GM19023 (cell line): ENCODE measurements around the gene HSPBP1.
"Not testable (repeated sequence)": the region's sequence is repeated elsewhere in the genome, so short reads cannot be mapped to it uniquely, and the experiment has no call there.

Experiments
- ATAC-seq: cut with Tn5 transposase; IDR thresholded peaks from one replicate; pipeline ENCODE4 v1.9.1; 2021; ENCODE audit warnings: mild to moderate bottlenecking, moderate library complexity; ENCODE audit not compliant: unreplicated experiment

The HSPBP1 gene

DNA sequence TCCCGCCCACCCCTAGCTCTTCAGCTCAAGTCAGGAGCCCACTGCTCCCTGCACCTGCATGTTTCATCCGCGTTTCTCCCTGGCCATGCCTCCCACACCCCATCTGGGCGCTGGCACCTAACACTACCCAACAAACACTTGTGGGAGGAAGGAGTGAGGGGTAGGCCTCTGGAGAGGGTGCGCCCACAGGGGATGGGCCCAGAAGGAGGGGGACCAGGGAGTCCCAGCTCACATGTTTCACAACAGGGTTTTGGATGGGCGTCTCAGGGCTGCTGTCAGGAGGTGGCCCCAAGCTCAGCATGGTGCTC, 39.2 kb downstream of the HSPBP1 start:
- no peak for ATAC-seq

GRCh38 chr19:55239004-55239403, 40.9 kb downstream of the HSPBP1 start:
- no peak for ATAC-seq

- ATAC-seq: no peak
Observed at GRCh38 chr19:55238030-55238429, 41.9 kb downstream of the HSPBP1 start.

GRCh38 chr19:55232986-55233385, 46.9 kb downstream of the HSPBP1 start:
- no peak for ATAC-seq

- ATAC-seq: no peak
Observed at GRCh38 chr19:55232286-55232602, 47.7 kb downstream of the HSPBP1 start.

DNA sequence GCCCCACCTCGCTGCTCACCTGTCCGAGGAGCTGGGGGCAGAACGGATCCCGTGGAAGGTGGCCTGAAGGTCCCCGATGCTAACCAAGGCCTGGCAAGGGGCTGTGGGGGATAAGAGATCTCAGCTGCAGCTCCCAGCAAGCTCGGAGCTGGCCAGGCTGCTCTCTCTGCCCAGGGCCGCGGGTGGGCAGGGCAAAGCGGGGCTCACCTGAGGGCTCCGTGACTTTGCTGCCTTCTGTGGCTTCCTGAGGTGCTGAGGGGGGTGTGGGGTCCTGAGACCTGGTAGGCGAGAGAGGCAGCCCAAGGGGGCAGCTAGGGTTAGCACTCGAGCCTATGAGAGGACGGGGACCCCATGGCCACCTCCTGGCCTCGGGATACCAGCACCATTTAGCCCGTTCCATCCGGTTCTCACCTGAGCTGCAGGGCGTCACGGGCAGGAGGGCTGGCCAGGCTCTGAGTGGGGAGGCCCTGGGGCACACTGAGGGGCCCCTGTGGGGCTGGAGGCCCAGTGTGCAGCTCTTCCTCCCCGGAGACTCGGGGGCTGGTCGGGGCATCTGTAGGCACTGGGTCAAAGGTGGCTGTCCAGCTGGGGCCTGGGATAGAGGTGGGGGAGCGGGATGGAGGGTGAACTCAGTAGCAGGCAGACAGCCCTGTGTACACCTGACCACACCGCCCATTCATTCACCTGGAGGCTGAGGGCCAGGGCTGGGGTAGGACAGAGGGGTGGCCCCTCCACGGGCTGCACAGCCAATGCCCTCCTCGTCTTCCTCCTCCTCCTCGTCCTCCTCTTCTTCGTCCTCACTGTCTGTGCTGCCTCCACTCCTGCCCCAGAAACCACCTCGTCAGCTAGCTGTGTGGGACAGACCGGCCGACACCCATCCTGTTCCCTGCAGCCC, 48.3 kb downstream of the HSPBP1 start:
- no peak for ATAC-seq

DNA sequence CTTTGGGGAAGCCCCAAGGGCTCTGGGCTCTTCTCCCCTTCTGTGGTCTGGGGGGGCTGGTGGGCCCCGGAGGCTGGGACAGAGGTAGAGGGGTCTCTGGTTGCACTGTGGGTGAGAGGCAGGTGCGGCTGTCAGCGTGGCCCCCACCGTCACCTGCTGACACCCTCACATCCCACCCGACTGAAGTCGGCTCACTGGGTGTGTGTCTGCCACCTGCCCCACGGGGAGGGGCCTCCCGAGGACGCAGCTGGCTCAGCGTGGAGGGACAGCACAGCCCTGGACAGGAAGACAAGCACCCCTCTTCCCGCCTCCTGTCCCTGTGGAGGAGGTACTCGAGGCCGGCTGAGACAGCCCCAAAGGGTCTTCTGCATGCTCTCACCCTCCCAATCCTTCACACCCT, 49.1 kb downstream of the HSPBP1 start:
- no peak for ATAC-seq

DNA sequence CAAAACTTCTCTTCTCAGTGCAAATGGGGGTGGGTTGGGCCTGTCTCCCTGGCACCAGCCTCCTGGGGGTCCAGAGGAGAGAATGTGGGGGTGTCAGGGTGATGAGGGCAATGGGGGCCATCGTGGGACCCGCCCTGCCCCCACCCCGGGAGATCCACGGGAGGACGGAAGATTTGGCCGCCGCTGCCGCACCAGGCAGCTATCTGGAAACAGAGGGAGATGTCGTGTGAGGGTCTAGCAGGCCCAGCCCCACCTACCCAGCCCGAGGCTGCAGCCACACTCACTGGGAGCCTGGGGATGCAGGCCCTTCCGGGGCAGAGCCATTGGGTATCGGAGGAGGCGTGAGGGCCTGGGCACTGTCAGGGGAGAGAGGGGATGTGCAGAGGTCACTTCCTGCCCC, 49.6 kb downstream of the HSPBP1 start:
- ATAC-seq: no peak

- no peak for ATAC-seq
Observed at GRCh38 chr19:55229789-55230182, 50.1 kb downstream of the HSPBP1 start.

- no peak for ATAC-seq
Observed at GRCh38 chr19:55229145-55229788, 50.6 kb downstream of the HSPBP1 start.

DNA sequence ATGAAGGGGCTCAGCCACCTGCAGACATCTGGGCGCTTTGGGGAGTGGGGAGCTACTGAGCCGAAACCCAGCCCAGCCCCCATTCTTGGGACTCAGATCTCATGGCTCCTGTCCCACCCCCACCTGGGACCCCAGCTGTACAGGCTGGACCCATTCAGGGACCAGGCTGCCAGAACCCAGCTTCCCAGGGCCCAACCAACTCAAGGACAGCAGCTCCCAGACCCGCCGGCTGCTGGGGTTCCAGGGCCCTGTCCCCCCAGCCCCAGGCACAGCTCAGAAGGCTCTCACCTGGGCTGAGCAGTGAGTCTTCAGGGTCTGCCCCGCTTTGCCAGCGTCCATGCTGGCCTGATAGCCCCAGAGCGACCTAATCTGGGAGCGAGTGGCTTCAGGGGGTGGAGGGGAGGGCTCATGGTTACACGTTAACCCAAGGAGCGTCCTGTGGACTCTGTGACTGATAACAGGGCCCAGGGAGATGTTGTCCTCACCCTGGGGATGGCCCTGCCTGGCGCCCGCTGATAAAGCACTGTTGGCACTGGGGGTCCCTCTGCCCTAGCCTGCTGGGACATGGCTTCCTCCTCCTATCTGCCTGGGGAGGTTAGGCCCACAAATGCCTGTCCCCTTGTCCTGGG, 51.4 kb downstream of the HSPBP1 start, which contains the start of gene TMEM86B:
Gene TMEM86B (minus strand): TSS at position 361 of the 629 bp plus-strand sequence. CDS start 22 bp downstream, at position 339.
- ATAC-seq: no peak

GRCh38 chr19:55228015-55228391, 51.9 kb downstream of the HSPBP1 start:
- no peak for ATAC-seq

GRCh38 chr19:55227241-55228014, 52.5 kb downstream of the HSPBP1 start:
- no peak for ATAC-seq

DNA sequence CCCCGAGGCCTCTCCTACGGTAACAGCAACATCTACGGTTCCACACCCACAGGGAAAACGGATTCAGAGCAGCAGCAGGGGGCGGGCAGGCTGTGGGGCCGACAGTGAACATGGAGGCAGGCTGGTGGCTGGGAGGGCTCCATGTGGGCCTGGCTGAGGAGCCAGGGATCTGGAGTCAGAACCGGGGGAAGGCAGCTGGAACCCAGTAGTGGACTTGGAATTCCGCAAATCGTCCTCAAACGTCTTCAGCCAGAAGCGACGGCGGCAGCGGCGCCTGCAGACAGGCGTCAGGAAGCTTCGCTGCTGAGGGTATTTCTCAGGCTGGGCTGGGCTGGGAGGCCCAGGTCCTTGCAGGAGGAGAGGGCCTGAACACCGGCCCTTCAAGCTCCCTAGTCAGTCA, 53.1 kb downstream of the HSPBP1 start:
- ATAC-seq: no peak

DNA sequence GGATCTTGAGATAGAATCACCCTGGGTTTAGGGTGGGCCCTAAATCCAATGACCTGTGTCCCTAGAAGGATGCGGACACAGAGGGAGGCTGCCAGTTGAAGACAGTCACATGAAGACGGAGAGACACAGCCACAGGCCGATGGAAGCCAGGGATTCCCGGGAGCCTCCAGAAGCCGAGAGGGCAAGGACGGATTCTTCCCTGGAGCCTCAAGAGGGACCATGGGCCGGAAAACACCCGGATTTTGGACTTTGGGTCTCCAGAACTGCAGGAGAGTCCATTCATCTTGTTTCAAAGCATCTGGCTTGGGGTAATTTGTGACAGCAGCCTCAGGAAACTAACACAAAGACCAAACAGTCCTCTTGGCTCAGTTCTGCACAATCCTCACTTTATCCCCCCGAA, 53.6 kb downstream of the HSPBP1 start:
- ATAC-seq: no peak

DNA sequence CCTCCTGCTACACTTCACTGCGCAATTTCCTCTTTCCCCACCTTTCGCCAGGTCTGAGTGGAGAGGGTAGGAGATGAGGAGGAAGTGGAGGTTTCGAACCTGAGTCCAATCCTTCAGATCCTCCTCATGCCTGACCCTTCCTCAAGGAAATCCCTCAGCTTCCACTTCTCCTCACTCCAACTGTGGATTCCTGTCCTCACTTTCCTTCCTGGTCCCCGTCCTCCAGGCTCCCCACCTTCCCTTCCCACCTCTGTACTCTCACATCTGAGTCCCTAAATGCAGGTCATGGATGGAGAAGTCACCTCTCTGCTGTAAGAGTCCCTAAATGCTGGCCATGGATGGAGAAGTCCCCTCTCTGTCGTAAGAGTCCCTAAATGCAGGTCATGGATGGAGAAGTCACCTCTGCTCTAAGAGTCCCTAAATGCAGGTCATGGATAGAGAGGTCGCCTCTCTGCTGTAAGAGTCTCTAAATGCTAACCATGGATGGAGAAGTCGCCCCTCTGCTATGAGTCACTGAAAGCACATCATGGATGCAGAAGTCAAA, 54.4 kb downstream of the HSPBP1 start:
- no peak for ATAC-seq

DNA sequence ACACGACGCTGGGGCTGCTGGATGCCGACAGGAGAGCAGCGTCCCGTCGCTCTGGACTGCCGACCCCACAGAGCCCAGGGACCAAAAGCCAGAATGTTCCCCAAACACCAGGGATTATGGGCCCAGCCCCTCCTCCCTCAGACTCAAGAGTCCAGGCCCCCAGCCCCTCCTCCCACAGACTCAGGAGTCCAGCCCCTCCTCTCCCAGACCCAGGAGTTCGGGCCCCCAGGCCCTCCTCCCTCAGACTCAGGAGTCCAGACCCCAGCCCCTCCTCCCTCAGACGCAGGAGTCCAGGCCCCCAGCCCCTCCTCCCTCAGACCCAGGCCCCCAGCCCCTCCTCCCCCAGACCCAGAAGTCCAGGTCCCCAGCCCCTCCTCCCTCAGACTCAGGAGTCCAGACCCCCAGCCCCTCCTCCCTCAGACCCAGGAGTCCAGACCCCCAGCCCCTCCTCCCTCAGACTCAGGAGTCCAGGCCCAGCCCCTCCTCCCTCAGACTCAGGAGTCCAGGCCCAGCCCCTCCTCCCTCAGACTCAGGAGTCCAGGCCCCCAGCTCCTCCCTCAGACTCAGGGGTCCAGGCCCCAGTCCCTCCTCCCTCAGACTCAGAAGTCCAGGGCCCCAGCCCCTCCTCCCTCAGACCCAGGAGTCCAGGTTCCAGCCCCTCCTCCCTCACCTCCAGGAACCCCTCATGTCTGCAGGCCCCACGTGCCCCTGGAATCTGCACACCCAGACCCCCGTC, 55.1 kb downstream of the HSPBP1 start:
- not testable (repeated sequence) for ATAC-seq

DNA sequence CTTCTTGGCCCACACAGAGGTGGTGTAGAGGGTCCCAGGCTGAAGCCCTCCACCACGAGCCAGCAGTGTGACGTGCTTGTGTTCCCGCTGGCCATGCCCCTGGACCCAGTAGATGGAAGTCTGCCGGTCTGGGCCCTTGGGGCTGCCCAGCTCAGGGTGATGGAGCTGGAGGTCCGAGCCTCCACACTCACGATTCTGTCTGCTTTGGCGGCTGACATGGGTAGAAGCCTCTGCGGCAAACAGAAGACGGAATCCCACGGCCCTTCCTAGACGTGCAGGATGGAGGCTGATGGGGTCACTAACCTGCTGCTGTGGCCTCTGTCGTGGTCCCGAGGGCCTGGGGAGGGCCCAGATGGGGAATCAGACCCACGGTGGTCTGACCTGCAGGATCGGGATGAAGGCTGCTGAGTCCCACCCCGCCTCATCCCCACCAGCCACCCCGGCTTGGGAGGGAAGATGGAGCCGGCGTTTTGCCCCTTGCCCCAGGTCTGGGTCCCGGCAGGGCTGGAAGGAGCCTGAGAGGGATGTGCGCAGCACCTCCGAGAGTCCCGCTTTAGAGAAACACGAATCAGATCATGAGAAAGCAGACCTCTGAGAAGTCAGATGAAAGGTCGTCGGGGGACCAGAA, 55.8 kb downstream of the HSPBP1 start:
- no peak for ATAC-seq

GRCh38 chr19:55223291-55224037, 56.4 kb downstream of the HSPBP1 start:
- ATAC-seq: no peak
